MM.1S (cell line): ENCODE measurements around the gene GLYATL3.

Experiments used
- CTCF ChIP-seq: fragments of 300-600 bp; sonication (generic); IDR thresholded peaks from 2 replicates; pipeline ENCODE4 v1.5.1; 2016; ENCODE audit warnings: antibody characterized with exemption, low read length, mixed read lengths
- EZH2 ChIP-seq: fragments of 300-600 bp; sonication (generic); optimal IDR thresholded peaks from 2 replicates; pipeline ENCODE3; 2017; ENCODE audit warnings: low read depth, mild to moderate bottlenecking, antibody characterized with exemption, low read length, mixed read lengths
- EZH2phosphoT487 ChIP-seq: fragments of 300-600 bp; sonication (generic); IDR thresholded peaks from 2 replicates; pipeline ENCODE4 v1.6.1; 2018; ENCODE audit warnings: antibody characterized with exemption, low read length

GRCh38 chr6:49462599-49462926 is 37.2 kb upstream of the GLYATL3 start:
- TF ChIP-seq CTCF (no peak), EZH2phosphoT487 (no peak), EZH2 (no peak)
